ENCODE results near the gene ZFYVE21.

Gene ZFYVE21

DNA sequence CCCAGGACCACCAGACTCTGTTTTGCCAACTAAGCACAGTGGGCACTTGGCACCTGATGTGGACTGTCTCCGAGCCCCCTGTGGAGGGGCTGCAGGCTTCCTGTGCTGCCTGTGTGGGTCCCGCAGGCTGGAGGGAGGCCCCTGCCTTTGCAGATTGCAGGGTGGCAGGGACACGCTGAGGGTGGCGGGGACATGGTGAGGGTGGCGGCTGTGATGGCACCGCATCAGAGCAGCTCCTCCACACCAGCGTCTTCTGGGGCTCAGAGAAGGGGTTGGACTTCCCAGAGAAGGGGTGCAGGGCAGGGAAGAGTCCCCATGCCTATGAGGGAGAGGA lies 8.1 kb downstream of the ZFYVE21 start:
- DNase-seq (ENCODE audit: low spot score), result no peak
- Histone ChIP-seq H2AFZ (ENCODE audit: low read length) (no peak overlapping the region), H3K9ac (ENCODE audit: low read depth, low read length, poor library complexity) (peak overlapping the region; percentile 44), H3K27ac (replicated peaks; ENCODE audit: low read length) (no peak overlapping the region), H3K27me3 (ENCODE audit: control insufficient read depth in 3 of 3, insufficient read depth in 3 of 3, low read depth in 1 of 3, low read length in 3 of 3) (no peaks in the 10 kb centered on the region), H4K8ac (ENCODE audit: low read depth, low read length) (no peak overlapping the region), H3K9me3 (replicated peaks in 1 of 2; ENCODE audit: control insufficient read depth in 2 of 2, insufficient read depth in 1 of 2, low read depth in 1 of 2, low read length in 2 of 2) (no peaks in the 10 kb centered on the region), H3K4me1 (ENCODE audit: control insufficient read depth in 2 of 2, insufficient read depth in 1 of 2, low read depth in 1 of 2, low read length in 2 of 2) (peaks cover 0 to 2% of the 10 kb centered on the region in 2 donors), H4K91ac (ENCODE audit: low read depth, low read length, poor library complexity) (no peak overlapping the region), H3K4ac (ENCODE audit: low read length) (no peak overlapping the region), H3K36me3 (replicated peaks in 1 of 2; ENCODE audit: control insufficient read depth in 2 of 2, insufficient read depth in 2 of 2, low read length in 2 of 2) (peaks cover 3 to 26% of the 10 kb centered on the region in 2 donors), H3K14ac (ENCODE audit: low read length) (peak overlapping the region; percentile 71), H3K23ac (ENCODE audit: low read depth, low read length, poor library complexity) (peak overlapping the region; percentile 65), H3K4me3 (ENCODE audit: low read length in 2 of 2) (no peak overlapping the region), H2BK120ac (ENCODE audit: low read depth, low read length) (peak overlapping the region; percentile 72), H2BK12ac (ENCODE audit: low read length) (no peak overlapping the region), H3K4me2 (ENCODE audit: insufficient read depth, low read length, poor library complexity, severe bottlenecking) (no peak overlapping the region), H3K79me1 (ENCODE audit: low read depth, low read length) (peaks cover 37% of the 10 kb centered on the region), H2BK5ac (ENCODE audit: low read length) (peak overlapping the region; percentile 93), H2AK5ac (ENCODE audit: low read depth, low read length) (no peak overlapping the region), H2BK15ac (ENCODE audit: low read length) (no peak overlapping the region), H3K18ac (ENCODE audit: low read length) (peak overlapping the region; percentile 48)
- no CpG with 5 or more reads among the region's 7 CpGs for WGBS, 2 donors (ENCODE audit: extremely low coverage in 2 of 2, insufficient read length in 2 of 2, insufficient replicate concordance in 1 of 2)

DNA sequence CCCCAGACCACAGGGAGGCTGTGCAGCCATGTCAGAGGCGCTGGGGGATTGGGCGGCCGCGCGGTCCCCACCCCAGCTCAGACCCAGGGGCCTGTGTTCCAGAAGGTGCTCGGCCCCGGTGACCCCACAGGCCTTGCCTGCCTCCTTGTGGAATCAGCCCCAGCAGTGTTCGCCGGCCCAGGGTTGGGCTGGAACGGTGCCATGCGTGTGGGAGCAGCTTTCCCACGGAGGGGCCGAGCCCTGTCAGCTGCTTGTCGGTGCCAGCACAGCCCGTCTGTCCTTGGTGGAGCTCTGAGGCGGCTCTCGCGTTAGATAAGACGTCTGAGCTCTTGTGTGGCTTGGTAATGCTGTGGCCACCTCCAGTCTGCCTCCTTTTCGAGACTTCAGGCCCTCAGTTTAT lies 8.5 kb downstream of the ZFYVE21 start:
- H3K27ac ChIP-seq (replicated peaks; ENCODE audit: low read length), result no peak overlapping the region
- WGBS, 2 donors (ENCODE audit: extremely low coverage in 2 of 2, insufficient read length in 2 of 2, insufficient replicate concordance in 1 of 2), result no CpG with 5 or more reads among the region's 20 CpGs

DNA sequence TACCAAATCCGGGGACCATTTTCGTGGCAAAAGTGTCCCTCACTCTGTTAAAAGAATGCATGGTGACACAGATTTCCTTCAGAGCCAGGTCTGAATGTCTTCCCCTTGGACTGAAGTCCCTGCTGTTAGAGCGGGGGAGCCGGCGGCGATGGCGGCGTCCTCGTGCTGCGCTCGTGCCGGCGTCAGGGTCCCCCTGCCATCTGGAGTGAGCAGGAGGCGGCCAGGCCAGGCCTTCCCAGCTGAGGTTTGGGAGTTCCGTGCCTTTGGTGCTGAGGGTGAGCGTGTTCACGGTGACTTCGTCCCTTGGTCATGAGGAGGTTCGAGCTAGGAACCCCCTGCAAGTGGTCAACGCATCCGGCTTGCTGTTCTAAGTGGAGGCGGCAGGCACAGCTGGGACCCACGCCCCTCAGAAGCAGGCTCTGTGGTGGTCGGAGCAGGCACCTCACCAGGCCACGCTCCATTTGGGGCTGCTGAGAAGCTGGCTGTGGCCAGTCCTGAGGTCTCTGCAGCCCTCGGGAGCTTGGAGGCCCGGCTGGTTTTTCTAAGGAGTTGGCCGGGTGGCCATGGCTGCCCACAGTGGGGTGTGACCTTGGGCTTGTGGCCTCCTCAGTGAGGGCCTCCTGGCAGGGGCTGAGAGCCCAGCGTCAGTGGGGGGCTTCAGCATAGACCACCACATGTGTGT lies 9.5 kb downstream of the ZFYVE21 start:
- H3K4me3 ChIP-seq (ENCODE audit: low read length in 2 of 2), result no peak overlapping the region
- no peak overlapping the region for H4K91ac ChIP-seq (ENCODE audit: low read depth, low read length, poor library complexity)
- no peaks in the 10 kb centered on the region for H3K4me1 ChIP-seq (ENCODE audit: control insufficient read depth in 2 of 2, insufficient read depth in 1 of 2, low read depth in 1 of 2, low read length in 2 of 2)
- H3K4ac ChIP-seq (ENCODE audit: low read length), result no peak overlapping the region
- H2AK5ac ChIP-seq (ENCODE audit: low read depth, low read length), result no peak overlapping the region
- H3K9ac ChIP-seq (ENCODE audit: low read depth, low read length, poor library complexity), result peak overlapping the region; percentile 44
- no peaks in the 10 kb centered on the region for H3K27me3 ChIP-seq (ENCODE audit: control insufficient read depth in 3 of 3, insufficient read depth in 3 of 3, low read depth in 1 of 3, low read length in 3 of 3)
- H2BK15ac ChIP-seq (ENCODE audit: low read length), result no peak overlapping the region
- no peak overlapping the region for H3K18ac ChIP-seq (ENCODE audit: low read length)
- peaks cover 18 to 40% of the 10 kb centered on the region in 2 donors for H3K36me3 ChIP-seq (replicated peaks in 1 of 2; ENCODE audit: control insufficient read depth in 2 of 2, insufficient read depth in 2 of 2, low read length in 2 of 2)
- H3K79me1 ChIP-seq (ENCODE audit: low read depth, low read length), result peaks cover 41% of the 10 kb centered on the region
- no peak overlapping the region for H2BK5ac ChIP-seq (ENCODE audit: low read length)
- no peak overlapping the region for H2AFZ ChIP-seq (ENCODE audit: low read length)
- H3K14ac ChIP-seq (ENCODE audit: low read length), result no peak overlapping the region
- H2BK120ac ChIP-seq (ENCODE audit: low read depth, low read length), result no peak overlapping the region
- no peak overlapping the region for H3K27ac ChIP-seq (replicated peaks; ENCODE audit: low read length)
- WGBS, 2 donors (ENCODE audit: extremely low coverage in 2 of 2, insufficient read length in 2 of 2, insufficient replicate concordance in 1 of 2), result no CpG with 5 or more reads among the region's 29 CpGs
- H3K9me3 ChIP-seq (replicated peaks in 1 of 2; ENCODE audit: control insufficient read depth in 2 of 2, insufficient read depth in 1 of 2, low read depth in 1 of 2, low read length in 2 of 2), result no peaks in the 10 kb centered on the region
- no peak for DNase-seq (ENCODE audit: low spot score)
- H3K4me2 ChIP-seq (ENCODE audit: insufficient read depth, low read length, poor library complexity, severe bottlenecking), result no peak overlapping the region
- no peak overlapping the region for H4K8ac ChIP-seq (ENCODE audit: low read depth, low read length)
- H2BK12ac ChIP-seq (ENCODE audit: low read length), result no peak overlapping the region
- no peak overlapping the region for H3K23ac ChIP-seq (ENCODE audit: low read depth, low read length, poor library complexity)

More for the DNA sequence above, 8.5 kb downstream of the ZFYVE21 start:
- H3K4me2 ChIP-seq (ENCODE audit: insufficient read depth, low read length, poor library complexity, severe bottlenecking), result no peak overlapping the region
- peaks cover 37% of the 10 kb centered on the region for H3K79me1 ChIP-seq (ENCODE audit: low read depth, low read length)
- peak overlapping the region; percentile 48 for H3K18ac ChIP-seq (ENCODE audit: low read length)
- no peak overlapping the region for H4K8ac ChIP-seq (ENCODE audit: low read depth, low read length)
- no peak overlapping the region for H3K4me3 ChIP-seq (ENCODE audit: low read length in 2 of 2)
- H3K23ac ChIP-seq (ENCODE audit: low read depth, low read length, poor library complexity), result peak overlapping the region; percentile 65
- H3K14ac ChIP-seq (ENCODE audit: low read length), result peak overlapping the region; percentile 71
- H3K9me3 ChIP-seq (replicated peaks in 1 of 2; ENCODE audit: control insufficient read depth in 2 of 2, insufficient read depth in 1 of 2, low read depth in 1 of 2, low read length in 2 of 2), result no peaks in the 10 kb centered on the region
- peaks cover 7 to 30% of the 10 kb centered on the region in 2 donors for H3K36me3 ChIP-seq (replicated peaks in 1 of 2; ENCODE audit: control insufficient read depth in 2 of 2, insufficient read depth in 2 of 2, low read length in 2 of 2)
- no peaks in the 10 kb centered on the region for H3K27me3 ChIP-seq (ENCODE audit: control insufficient read depth in 3 of 3, insufficient read depth in 3 of 3, low read depth in 1 of 3, low read length in 3 of 3)
- no peak overlapping the region for H2BK5ac ChIP-seq (ENCODE audit: low read length)
- peak overlapping the region; percentile 72 for H2BK120ac ChIP-seq (ENCODE audit: low read depth, low read length)
- no peak overlapping the region for H2AK5ac ChIP-seq (ENCODE audit: low read depth, low read length)
- H4K91ac ChIP-seq (ENCODE audit: low read depth, low read length, poor library complexity), result no peak overlapping the region
- H2BK15ac ChIP-seq (ENCODE audit: low read length), result no peak overlapping the region
- no peak overlapping the region for H2AFZ ChIP-seq (ENCODE audit: low read length)
- peak overlapping the region; percentile 44 for H3K9ac ChIP-seq (ENCODE audit: low read depth, low read length, poor library complexity)
- H3K4ac ChIP-seq (ENCODE audit: low read length), result no peak overlapping the region
- no peak for DNase-seq (ENCODE audit: low spot score)
- H2BK12ac ChIP-seq (ENCODE audit: low read length), result no peak overlapping the region
- H3K4me1 ChIP-seq (ENCODE audit: control insufficient read depth in 2 of 2, insufficient read depth in 1 of 2, low read depth in 1 of 2, low read length in 2 of 2), result no peaks in the 10 kb centered on the region

DNA sequence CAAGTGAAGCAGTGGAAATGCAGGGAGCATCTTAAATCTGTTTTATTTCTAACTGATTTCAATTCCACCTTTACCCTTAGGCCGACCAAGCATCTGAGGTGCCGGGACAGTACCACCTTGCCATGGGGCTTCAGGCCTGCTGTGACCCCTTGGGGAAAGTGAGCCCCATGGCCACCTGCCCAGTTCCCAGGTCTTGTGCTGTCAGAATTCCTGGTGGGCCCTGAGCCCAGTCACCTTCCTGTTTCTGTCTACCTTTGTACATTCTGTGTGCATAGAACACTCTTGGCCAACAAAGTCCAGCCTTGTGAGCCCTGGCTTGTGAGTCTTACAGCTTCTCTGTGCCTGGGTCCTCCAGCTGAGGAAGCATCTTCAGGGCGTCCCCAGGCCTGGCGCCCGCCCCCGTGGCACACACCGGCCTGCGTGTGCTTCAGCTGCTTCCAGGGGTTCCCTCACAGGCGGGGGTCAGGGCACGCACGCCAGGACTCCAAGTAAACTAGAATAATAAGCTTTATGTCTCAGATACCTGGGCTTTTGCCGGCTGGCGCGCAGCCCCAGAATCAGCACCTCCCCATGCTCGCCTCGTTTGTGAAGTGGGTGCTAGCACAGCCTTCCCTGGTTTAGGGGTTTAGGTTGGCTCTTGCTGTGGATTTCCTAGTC lies 10.3 kb downstream of the ZFYVE21 start:
- Histone ChIP-seq H3K18ac (ENCODE audit: low read length) (no peak overlapping the region), H3K9ac (ENCODE audit: low read depth, low read length, poor library complexity) (no peak overlapping the region), H2AFZ (ENCODE audit: low read length) (no peak overlapping the region), H4K8ac (ENCODE audit: low read depth, low read length) (no peak overlapping the region), H3K9me3 (replicated peaks in 1 of 2; ENCODE audit: control insufficient read depth in 2 of 2, insufficient read depth in 1 of 2, low read depth in 1 of 2, low read length in 2 of 2) (no peaks in the 10 kb centered on the region), H3K23ac (ENCODE audit: low read depth, low read length, poor library complexity) (no peak overlapping the region), H2BK12ac (ENCODE audit: low read length) (no peak overlapping the region), H2BK15ac (ENCODE audit: low read length) (no peak overlapping the region), H3K4me1 (ENCODE audit: control insufficient read depth in 2 of 2, insufficient read depth in 1 of 2, low read depth in 1 of 2, low read length in 2 of 2) (no peaks in the 10 kb centered on the region), H3K4me3 (ENCODE audit: low read length in 2 of 2) (no peak overlapping the region), H3K4me2 (ENCODE audit: insufficient read depth, low read length, poor library complexity, severe bottlenecking) (no peak overlapping the region), H2BK120ac (ENCODE audit: low read depth, low read length) (no peak overlapping the region), H3K14ac (ENCODE audit: low read length) (no peak overlapping the region), H3K27ac (replicated peaks; ENCODE audit: low read length) (no peak overlapping the region), H2BK5ac (ENCODE audit: low read length) (no peak overlapping the region), H3K4ac (ENCODE audit: low read length) (no peak overlapping the region), H4K91ac (ENCODE audit: low read depth, low read length, poor library complexity) (no peak overlapping the region), H3K27me3 (ENCODE audit: control insufficient read depth in 3 of 3, insufficient read depth in 3 of 3, low read depth in 1 of 3, low read length in 3 of 3) (no peaks in the 10 kb centered on the region), H3K36me3 (replicated peaks in 1 of 2; ENCODE audit: control insufficient read depth in 2 of 2, insufficient read depth in 2 of 2, low read length in 2 of 2) (peaks cover 20 to 47% of the 10 kb centered on the region in 2 donors), H2AK5ac (ENCODE audit: low read depth, low read length) (no peak overlapping the region), H3K79me1 (ENCODE audit: low read depth, low read length) (peaks cover 44% of the 10 kb centered on the region)
- DNase-seq (ENCODE audit: low spot score), result no peak
- no CpG with 5 or more reads among the region's 16 CpGs for WGBS, 2 donors (ENCODE audit: extremely low coverage in 2 of 2, insufficient read length in 2 of 2, insufficient replicate concordance in 1 of 2)
